WTC11 (cell line): ENCODE measurements around the gene SLC45A3. TPM values are rescaled to one million over a fixed set of nuclear protein-coding genes. Genes with fewer than 3 reads are reported as not detected.
A peak's percentile ranks its signal among the peaks of the same experiment; 100 is the strongest.

Source experiments
- ATAC-seq: fragments of 200-7000 bp; cut with Tn5 transposase; 2 replicates; pipeline ENCODE4 v1.10.0; 2021; ENCODE audit warnings: mild to moderate bottlenecking, moderate library complexity
- Bru-seq: library from RNA; stranded (reverse); fragments of 400-500 nt; gene quantifications from one replicate; lab custom pipeline; 2021; lab: Mats Ljungman, UMichigan
- CTCF ChIA-PET: fragments of 300-600 bp; sonication (Branson Sonifier 250); formaldehyde crosslinking; loops from one replicate; lab custom pipeline; 2021; ENCODE audit warnings: antibody characterized with exemption; lab: Charles Lee
- POLR2A ChIA-PET: fragments of 350-600 bp; sonication (Branson Sonifier 250); formaldehyde crosslinking; loops from one replicate; lab custom pipeline; 2021; ENCODE audit warnings: antibody characterized with exemption; lab: Charles Lee
- DNase-seq: peaks from one replicate; pipeline ENCODE4 v3.0.0; 2021; ENCODE audit warnings: low spot score
- H3K27ac Mint-ChIP-seq: 2 replicates; pipeline ENCODE4 v1.8.0; 2021; ENCODE audit warnings: mixed read lengths
- H3K27me3 Mint-ChIP-seq: 2 replicates; pipeline ENCODE4 v1.8.0; 2021; ENCODE audit warnings: low read depth, mild to moderate bottlenecking, moderate library complexity, mixed read lengths
- H3K36me3 Mint-ChIP-seq: 2 replicates; pipeline ENCODE4 v1.8.0; 2021; ENCODE audit warnings: mixed read lengths
- H3K4me1 Mint-ChIP-seq: 2 replicates; pipeline ENCODE4 v1.8.0; 2022; ENCODE audit warnings: mixed read lengths
- H3K4me3 Mint-ChIP-seq: 2 replicates; pipeline ENCODE4 v1.8.0; 2021; ENCODE audit warnings: mild to moderate bottlenecking, moderate library complexity, mixed read lengths
- H3K9me3 Mint-ChIP-seq: 2 replicates; pipeline ENCODE4 v1.8.0; 2021; ENCODE audit warnings: mixed read lengths
- ETV6 ChIP-seq: sonication (generic); formaldehyde crosslinking; IDR thresholded peaks from 2 replicates; pipeline ENCODE4 v1.8.1; 2022; ENCODE audit warnings: mild to moderate bottlenecking, missing genetic modification reagents
- FOXJ3 ChIP-seq: sonication (generic); formaldehyde crosslinking; IDR thresholded peaks from 2 replicates; pipeline ENCODE4 v1.9.0; 2021; ENCODE audit warnings: missing genetic modification reagents, mild to moderate bottlenecking, borderline replicate concordance
- FOXP1 ChIP-seq: sonication (generic); formaldehyde crosslinking; IDR thresholded peaks from 2 replicates; pipeline ENCODE4 v1.8.0; 2022; ENCODE audit warnings: missing genetic modification reagents, mild to moderate bottlenecking, moderate library complexity, borderline replicate concordance
- NFE2L1 ChIP-seq: sonication (generic); formaldehyde crosslinking; IDR thresholded peaks from 2 replicates; pipeline ENCODE4 v1.8.1; 2023; ENCODE audit warnings: missing genetic modification reagents
- TEAD1 ChIP-seq: sonication (generic); formaldehyde crosslinking; IDR thresholded peaks from 2 replicates; pipeline ENCODE4 v1.8.0; 2022; ENCODE audit warnings: mild to moderate bottlenecking, missing genetic modification reagents
- TEAD4 ChIP-seq: sonication (generic); formaldehyde crosslinking; IDR thresholded peaks from 2 replicates; pipeline ENCODE4 v1.8.0; 2022; ENCODE audit warnings: mild to moderate bottlenecking, missing genetic modification reagents
- long read RNA-seq, 3 experiments: library from RNA in 1 of 3; library from capped mRNA in 1 of 3; library from polyadenylated mRNA in 1 of 3; unstranded in 2 of 3; stranded (forward) in 1 of 3; transcript quantifications; one replicate each; pipeline ENCODE4 v2.0.0, GENCODE V29; 2021
- total RNA-seq: library from RNA; stranded (reverse); gene quantifications from 3 replicates; pipeline ENCODE4 v1.2.3, GENCODE V29; 2021
- TF ChIP-seq, protein P1 (sequence below): sonication (generic); formaldehyde crosslinking; IDR thresholded peaks from 2 replicates; pipeline ENCODE4 v1.8.1; 2023; ENCODE audit warnings: mild to moderate bottlenecking, missing genetic modification reagents, borderline replicate concordance
- TF ChIP-seq, protein P2 (sequence below): sonication (generic); formaldehyde crosslinking; IDR thresholded peaks from 2 replicates; pipeline ENCODE4 v1.8.0; 2022; ENCODE audit warnings: mild to moderate bottlenecking, missing genetic modification reagents
- TF ChIP-seq, protein P3 (sequence below): sonication (generic); formaldehyde crosslinking; IDR thresholded peaks from 2 replicates; pipeline ENCODE4 v1.8.0; 2023; ENCODE audit warnings: missing genetic modification reagents, mild to moderate bottlenecking, borderline replicate concordance
- TF ChIP-seq, protein P4 (sequence below): sonication (generic); formaldehyde crosslinking; IDR thresholded peaks from 2 replicates; pipeline ENCODE4 v1.8.1; 2022; ENCODE audit warnings: mild to moderate bottlenecking, moderate library complexity, missing genetic modification reagents

Gene SLC45A3, protein sequence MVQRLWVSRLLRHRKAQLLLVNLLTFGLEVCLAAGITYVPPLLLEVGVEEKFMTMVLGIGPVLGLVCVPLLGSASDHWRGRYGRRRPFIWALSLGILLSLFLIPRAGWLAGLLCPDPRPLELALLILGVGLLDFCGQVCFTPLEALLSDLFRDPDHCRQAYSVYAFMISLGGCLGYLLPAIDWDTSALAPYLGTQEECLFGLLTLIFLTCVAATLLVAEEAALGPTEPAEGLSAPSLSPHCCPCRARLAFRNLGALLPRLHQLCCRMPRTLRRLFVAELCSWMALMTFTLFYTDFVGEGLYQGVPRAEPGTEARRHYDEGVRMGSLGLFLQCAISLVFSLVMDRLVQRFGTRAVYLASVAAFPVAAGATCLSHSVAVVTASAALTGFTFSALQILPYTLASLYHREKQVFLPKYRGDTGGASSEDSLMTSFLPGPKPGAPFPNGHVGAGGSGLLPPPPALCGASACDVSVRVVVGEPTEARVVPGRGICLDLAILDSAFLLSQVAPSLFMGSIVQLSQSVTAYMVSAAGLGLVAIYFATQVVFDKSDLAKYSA
- total RNA-seq (14.8 to 15.2 TPM (median 15.0 TPM) in 3 replicates), Bru-seq, nascent RNA (percentile 65 among the genes with signal in this experiment)
- long read RNA-seq, experiment 1, transcript SLC45A3-201 (5 exons, 3,341 nt) = major isoform, 13 of 30 reads
- long read RNA-seq, experiment 1, partial matches to known transcripts = 4 of 30 reads
- long read RNA-seq, experiment 1, other reads (novel, unspliced or antisense) = 12 of 30 reads
- long read RNA-seq, experiment 2, partial matches to known transcripts = 4 of 19 reads
- long read RNA-seq, experiment 2, other reads (novel, unspliced or antisense) = 11 of 19 reads
- long read RNA-seq, experiment 3 = 0 reads

DNA sequence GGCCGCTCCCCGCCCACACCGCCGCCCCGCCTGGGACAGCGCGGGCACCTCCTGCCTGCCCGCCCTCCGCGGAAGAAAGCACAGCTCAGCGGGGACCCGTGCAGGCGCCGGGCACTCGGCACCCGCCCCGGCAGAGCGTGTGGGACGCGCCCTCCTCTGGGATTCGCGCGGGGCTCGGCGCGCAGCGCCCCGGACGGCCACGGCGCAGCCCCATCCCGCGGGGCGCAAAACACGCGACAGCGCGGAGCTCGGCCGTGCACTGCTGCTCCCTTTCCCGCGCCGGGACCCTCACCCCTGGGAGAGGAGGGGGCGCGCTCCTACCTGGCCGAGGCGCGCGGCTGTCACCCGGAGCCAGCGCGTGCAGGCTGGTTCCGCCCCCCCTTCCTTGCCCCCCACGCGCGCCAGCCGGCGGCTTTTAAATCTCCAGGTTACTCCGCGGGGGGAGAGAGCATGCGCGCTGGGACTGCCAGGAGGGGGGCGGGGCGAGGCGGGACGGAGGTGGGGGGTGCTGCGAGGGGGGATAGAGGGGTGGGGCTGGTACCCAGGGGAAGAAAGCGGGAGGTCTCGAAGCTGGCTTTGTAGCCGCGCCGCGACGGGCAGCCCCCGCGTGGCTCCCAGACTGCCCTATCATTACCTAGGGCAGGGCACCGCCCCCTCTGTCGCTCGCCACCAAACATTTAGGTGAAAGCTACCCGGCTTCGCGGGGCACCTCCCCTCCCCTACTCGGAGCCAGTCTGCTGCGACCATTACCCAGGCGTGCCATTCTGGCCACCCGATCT is at the start of gene SLC45A3:
TSS of gene SLC45A3 (minus strand) at position 437 of the 779 bp plus-strand sequence. CDS start 15,853 bp downstream, outside the sequence.
- TF ChIP-seq, protein P1, sequence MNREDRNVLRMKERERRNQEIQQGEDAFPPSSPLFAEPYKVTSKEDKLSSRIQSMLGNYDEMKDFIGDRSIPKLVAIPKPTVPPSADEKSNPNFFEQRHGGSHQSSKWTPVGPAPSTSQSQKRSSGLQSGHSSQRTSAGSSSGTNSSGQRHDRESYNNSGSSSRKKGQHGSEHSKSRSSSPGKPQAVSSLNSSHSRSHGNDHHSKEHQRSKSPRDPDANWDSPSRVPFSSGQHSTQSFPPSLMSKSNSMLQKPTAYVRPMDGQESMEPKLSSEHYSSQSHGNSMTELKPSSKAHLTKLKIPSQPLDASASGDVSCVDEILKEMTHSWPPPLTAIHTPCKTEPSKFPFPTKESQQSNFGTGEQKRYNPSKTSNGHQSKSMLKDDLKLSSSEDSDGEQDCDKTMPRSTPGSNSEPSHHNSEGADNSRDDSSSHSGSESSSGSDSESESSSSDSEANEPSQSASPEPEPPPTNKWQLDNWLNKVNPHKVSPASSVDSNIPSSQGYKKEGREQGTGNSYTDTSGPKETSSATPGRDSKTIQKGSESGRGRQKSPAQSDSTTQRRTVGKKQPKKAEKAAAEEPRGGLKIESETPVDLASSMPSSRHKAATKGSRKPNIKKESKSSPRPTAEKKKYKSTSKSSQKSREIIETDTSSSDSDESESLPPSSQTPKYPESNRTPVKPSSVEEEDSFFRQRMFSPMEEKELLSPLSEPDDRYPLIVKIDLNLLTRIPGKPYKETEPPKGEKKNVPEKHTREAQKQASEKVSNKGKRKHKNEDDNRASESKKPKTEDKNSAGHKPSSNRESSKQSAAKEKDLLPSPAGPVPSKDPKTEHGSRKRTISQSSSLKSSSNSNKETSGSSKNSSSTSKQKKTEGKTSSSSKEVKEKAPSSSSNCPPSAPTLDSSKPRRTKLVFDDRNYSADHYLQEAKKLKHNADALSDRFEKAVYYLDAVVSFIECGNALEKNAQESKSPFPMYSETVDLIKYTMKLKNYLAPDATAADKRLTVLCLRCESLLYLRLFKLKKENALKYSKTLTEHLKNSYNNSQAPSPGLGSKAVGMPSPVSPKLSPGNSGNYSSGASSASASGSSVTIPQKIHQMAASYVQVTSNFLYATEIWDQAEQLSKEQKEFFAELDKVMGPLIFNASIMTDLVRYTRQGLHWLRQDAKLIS (CRISPR knock-in tag) = no peak
- TF ChIP-seq, protein P2, sequence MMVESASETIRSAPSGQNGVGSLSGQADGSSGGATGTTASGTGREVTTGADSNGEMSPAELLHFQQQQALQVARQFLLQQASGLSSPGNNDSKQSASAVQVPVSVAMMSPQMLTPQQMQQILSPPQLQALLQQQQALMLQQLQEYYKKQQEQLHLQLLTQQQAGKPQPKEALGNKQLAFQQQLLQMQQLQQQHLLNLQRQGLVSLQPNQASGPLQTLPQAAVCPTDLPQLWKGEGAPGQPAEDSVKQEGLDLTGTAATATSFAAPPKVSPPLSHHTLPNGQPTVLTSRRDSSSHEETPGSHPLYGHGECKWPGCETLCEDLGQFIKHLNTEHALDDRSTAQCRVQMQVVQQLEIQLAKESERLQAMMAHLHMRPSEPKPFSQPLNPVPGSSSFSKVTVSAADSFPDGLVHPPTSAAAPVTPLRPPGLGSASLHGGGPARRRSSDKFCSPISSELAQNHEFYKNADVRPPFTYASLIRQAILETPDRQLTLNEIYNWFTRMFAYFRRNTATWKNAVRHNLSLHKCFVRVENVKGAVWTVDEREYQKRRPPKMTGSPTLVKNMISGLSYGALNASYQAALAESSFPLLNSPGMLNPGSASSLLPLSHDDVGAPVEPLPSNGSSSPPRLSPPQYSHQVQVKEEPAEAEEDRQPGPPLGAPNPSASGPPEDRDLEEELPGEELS = 0 out of 2 replicates have a peak, but pooled peaks have one; percentile 15
- TF ChIP-seq TEAD1 (CRISPR knock-in tag) (no peak), FOXJ3 (CRISPR knock-in tag) (no peak), NFE2L1 (CRISPR knock-in tag) (no peak), TEAD4 (CRISPR knock-in tag) (no peak), FOXP1 (CRISPR knock-in tag) (peak; percentile 53; the same call in 1 of the 2 replicates), ETV6 (CRISPR knock-in tag) (peak; percentile 75; the same call in 1 of the 2 replicates)
- TF ChIP-seq, protein P3, sequence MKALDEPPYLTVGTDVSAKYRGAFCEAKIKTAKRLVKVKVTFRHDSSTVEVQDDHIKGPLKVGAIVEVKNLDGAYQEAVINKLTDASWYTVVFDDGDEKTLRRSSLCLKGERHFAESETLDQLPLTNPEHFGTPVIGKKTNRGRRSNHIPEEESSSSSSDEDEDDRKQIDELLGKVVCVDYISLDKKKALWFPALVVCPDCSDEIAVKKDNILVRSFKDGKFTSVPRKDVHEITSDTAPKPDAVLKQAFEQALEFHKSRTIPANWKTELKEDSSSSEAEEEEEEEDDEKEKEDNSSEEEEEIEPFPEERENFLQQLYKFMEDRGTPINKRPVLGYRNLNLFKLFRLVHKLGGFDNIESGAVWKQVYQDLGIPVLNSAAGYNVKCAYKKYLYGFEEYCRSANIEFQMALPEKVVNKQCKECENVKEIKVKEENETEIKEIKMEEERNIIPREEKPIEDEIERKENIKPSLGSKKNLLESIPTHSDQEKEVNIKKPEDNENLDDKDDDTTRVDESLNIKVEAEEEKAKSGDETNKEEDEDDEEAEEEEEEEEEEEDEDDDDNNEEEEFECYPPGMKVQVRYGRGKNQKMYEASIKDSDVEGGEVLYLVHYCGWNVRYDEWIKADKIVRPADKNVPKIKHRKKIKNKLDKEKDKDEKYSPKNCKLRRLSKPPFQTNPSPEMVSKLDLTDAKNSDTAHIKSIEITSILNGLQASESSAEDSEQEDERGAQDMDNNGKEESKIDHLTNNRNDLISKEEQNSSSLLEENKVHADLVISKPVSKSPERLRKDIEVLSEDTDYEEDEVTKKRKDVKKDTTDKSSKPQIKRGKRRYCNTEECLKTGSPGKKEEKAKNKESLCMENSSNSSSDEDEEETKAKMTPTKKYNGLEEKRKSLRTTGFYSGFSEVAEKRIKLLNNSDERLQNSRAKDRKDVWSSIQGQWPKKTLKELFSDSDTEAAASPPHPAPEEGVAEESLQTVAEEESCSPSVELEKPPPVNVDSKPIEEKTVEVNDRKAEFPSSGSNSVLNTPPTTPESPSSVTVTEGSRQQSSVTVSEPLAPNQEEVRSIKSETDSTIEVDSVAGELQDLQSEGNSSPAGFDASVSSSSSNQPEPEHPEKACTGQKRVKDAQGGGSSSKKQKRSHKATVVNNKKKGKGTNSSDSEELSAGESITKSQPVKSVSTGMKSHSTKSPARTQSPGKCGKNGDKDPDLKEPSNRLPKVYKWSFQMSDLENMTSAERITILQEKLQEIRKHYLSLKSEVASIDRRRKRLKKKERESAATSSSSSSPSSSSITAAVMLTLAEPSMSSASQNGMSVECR (CRISPR knock-in tag) = peak; percentile 59; the same call in 1 of the 2 replicates
- TF ChIP-seq, protein P4, sequence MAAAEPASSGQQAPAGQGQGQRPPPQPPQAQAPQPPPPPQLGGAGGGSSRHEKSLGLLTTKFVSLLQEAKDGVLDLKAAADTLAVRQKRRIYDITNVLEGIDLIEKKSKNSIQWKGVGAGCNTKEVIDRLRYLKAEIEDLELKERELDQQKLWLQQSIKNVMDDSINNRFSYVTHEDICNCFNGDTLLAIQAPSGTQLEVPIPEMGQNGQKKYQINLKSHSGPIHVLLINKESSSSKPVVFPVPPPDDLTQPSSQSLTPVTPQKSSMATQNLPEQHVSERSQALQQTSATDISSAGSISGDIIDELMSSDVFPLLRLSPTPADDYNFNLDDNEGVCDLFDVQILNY (CRISPR knock-in tag) = peak; percentile 47; the same call in 1 of the 2 replicates
- H3K4me1 Mint-ChIP-seq = peaks cover 49% of the 10 kb centered on the region
- POLR2A ChIA-PET = interaction anchor here (0.8 to 1.4 kb wide), 3 partner anchors 10 to 50 kb away, joined by 3 to 4 read pairs (median 3); no protein-coding TSS in a partner anchor
- ATAC-seq = peak; percentile 60
- CTCF ChIA-PET = interaction anchor here (0.6 to 19.0 kb wide), 17 partner anchors 8 to 423 kb away, joined by 3 to 307 read pairs (median 5); no protein-coding TSS in a partner anchor
- H3K27me3 Mint-ChIP-seq = peaks cover 7% of the 10 kb centered on the region
- DNase-seq = peak; percentile 65
- H3K27ac Mint-ChIP-seq = no peak within 1 kb of the TSS
- H3K4me3 Mint-ChIP-seq = peak within 1 kb of the TSS; percentile 77
- H3K36me3 Mint-ChIP-seq = no peaks in the 10 kb centered on the region
- H3K9me3 Mint-ChIP-seq = no peaks in the 10 kb centered on the region
